ENCODE data around the gene TYW5. TPM values are rescaled to one million over a fixed set of nuclear protein-coding genes. Genes with fewer than 3 reads are reported as not detected.

Gene TYW5
- total and polyA plus RNA-seq, 2 of the 13 experiments (the other 11 are each of a cell fraction or from before 2014, with no cell fraction given) = 8.3 to 14.6 TPM

- Histone ChIP-seq H2AFZ (ENCODE audit: low read length) (no peak overlapping the region), H3K9ac (ENCODE audit: insufficient read depth, low read depth, low read length) (no peak overlapping the region), H3K9me3 (ENCODE audit: low read length) (no peaks in the 10 kb centered on the region), H3K4me1 (ENCODE audit: insufficient read depth, low read length) (peaks cover 10% of the 10 kb centered on the region), H3K79me2 (ENCODE audit: insufficient read depth, low read length) (no peaks in the 10 kb centered on the region), H3K4me2 (ENCODE audit: low read depth, low read length) (no peak overlapping the region), H3K36me3 (replicated peaks in 1 of 2; ENCODE audit: control insufficient read depth in 1 of 2, insufficient read depth in 2 of 2, low read length in 2 of 2) (no peaks in the 10 kb centered on the region), H4K20me1 (ENCODE audit: insufficient read depth, low read length) (no peaks in the 10 kb centered on the region), H3K27me3 (ENCODE audit: control insufficient read depth in 1 of 2, insufficient read depth in 2 of 2, low read length in 2 of 2) (no peaks in the 10 kb centered on the region), H3K4me3 (replicated peaks in 1 of 3; ENCODE audit: insufficient read depth in 1 of 3, low read depth in 2 of 3, low read length in 3 of 3) (no peak overlapping the region), H3K27ac (ENCODE audit: extremely low read length, insufficient read depth, low read length) (no peak overlapping the region)
- ChIA-PET POLR2A (no interaction called here), CTCF (ENCODE audit: low intra/inter-chr PET ratio, low total read pairs) (no interaction called here)
- in situ Hi-C loops (cut with HindIII; ENCODE audit: extremely low pct_ligation_motif_present, low pct_unique_long_range_greater_than_20kb) = loop anchor here (10.0 to 25.0 kb wide), 3 partner anchors 513 to 840 kb away; partner anchors contain the start of gene BZW1
- FAIRE-seq = no peak
- intact Hi-C loops (cut with micrococcal nuclease; ENCODE audit: unreplicated experiment) = loop anchor here (2.0 to 10.0 kb wide), 3 partner anchors 539 to 763 kb away; partner anchors contain the start of gene KCTD18
- no peak for DNase-seq (ENCODE audit: low spot score)
- ATAC-seq = no peak
- no peak for TF ChIP-seq ZNF687 (CRISPR knock-in tag; IDR thresholded peaks at IDR 0.05)
- BruUV-seq (replicated peaks) = no TSS peak
- 89% methylated on average over 6 of the region's 6 CpGs for WGBS (ENCODE audit: low lambda C conversion rate)
These were observed 16.9 kb upstream of the TYW5 start for GRCh38 chr2:199972088-199972626.

- in situ Hi-C loops (cut with HindIII; ENCODE audit: extremely low pct_ligation_motif_present, low pct_unique_long_range_greater_than_20kb) (loop anchor here (25.0 kb wide), 1 partner anchor 844 kb away; the partner anchor contains the start of gene BZW1), intact Hi-C loops (cut with micrococcal nuclease; ENCODE audit: unreplicated experiment) (no loop called here)
- H3K4me1 ChIP-seq (ENCODE audit: insufficient read depth, low read length) = peaks cover 7% of the 10 kb centered on the region; the same call in 1 of the 2 replicates
- no peak overlapping the region for H3K4me3 ChIP-seq (replicated peaks in 1 of 3; ENCODE audit: insufficient read depth in 1 of 3, low read depth in 2 of 3, low read length in 3 of 3)
- peaks cover 4 to 21% of the 10 kb centered on the region in 2 experiments; a peak in 4 of 5 replicates for H3K36me3 ChIP-seq (replicated peaks in 1 of 2; ENCODE audit: control insufficient read depth in 1 of 2, insufficient read depth in 2 of 2, low read length in 2 of 2)
- no peak overlapping the region for H2AFZ ChIP-seq (ENCODE audit: low read length)
- ATAC-seq (no peak), FAIRE-seq (no peak), DNase-seq (ENCODE audit: low spot score) (no peak)
- CTCF ChIA-PET (ENCODE audit: low intra/inter-chr PET ratio, low total read pairs) = no interaction called here
- no peaks in the 10 kb centered on the region for H3K27me3 ChIP-seq (ENCODE audit: control insufficient read depth in 1 of 2, insufficient read depth in 2 of 2, low read length in 2 of 2)
- 94% methylated on average over 1 of the region's 1 CpG for WGBS (ENCODE audit: low lambda C conversion rate)
- H3K9ac ChIP-seq (ENCODE audit: insufficient read depth, low read depth, low read length) = no peak overlapping the region
- H3K9me3 ChIP-seq (ENCODE audit: low read length) = no peaks in the 10 kb centered on the region
- H3K4me2 ChIP-seq (ENCODE audit: low read depth, low read length) = no peak overlapping the region
- POLR2A ChIA-PET = no interaction called here
- BruUV-seq (replicated peaks) = no TSS peak
- TF ChIP-seq NFE2L2 (IDR thresholded peaks at IDR 0.05; ENCODE audit: low read length) = peak; percentile 40; the same call in 1 of the 2 replicates
- TF ChIP-seq, protein P1, sequence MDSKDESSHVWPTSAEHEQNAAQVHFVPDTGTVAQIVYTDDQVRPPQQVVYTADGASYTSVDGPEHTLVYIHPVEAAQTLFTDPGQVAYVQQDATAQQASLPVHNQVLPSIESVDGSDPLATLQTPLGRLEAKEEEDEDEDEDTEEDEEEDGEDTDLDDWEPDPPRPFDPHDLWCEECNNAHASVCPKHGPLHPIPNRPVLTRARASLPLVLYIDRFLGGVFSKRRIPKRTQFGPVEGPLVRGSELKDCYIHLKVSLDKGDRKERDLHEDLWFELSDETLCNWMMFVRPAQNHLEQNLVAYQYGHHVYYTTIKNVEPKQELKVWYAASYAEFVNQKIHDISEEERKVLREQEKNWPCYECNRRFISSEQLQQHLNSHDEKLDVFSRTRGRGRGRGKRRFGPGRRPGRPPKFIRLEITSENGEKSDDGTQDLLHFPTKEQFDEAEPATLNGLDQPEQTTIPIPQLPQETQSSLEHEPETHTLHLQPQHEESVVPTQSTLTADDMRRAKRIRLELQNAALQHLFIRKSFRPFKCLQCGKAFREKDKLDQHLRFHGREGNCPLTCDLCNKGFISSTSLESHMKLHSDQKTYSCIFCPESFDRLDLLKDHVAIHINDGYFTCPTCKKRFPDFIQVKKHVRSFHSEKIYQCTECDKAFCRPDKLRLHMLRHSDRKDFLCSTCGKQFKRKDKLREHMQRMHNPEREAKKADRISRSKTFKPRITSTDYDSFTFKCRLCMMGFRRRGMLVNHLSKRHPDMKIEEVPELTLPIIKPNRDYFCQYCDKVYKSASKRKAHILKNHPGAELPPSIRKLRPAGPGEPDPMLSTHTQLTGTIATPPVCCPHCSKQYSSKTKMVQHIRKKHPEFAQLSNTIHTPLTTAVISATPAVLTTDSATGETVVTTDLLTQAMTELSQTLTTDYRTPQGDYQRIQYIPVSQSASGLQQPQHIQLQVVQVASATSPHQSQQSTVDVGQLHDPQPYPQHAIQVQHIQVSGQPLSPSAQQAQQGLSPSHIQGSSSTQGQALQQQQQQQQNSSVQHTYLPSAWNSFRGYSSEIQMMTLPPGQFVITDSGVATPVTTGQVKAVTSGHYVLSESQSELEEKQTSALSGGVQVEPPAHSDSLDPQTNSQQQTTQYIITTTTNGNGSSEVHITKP (CRISPR knock-in tag; IDR thresholded peaks at IDR 0.05; ENCODE audit: low read depth) = no peak
- 0 out of 2 replicates have a peak, but pooled peaks cover 2% of the 10 kb centered on the region for H4K20me1 ChIP-seq (ENCODE audit: insufficient read depth, low read length)
- no peak overlapping the region for H3K27ac ChIP-seq (ENCODE audit: extremely low read length, insufficient read depth, low read length)
- no peaks in the 10 kb centered on the region for H3K79me2 ChIP-seq (ENCODE audit: insufficient read depth, low read length)
These were observed 12.8 kb upstream of the TYW5 start for GRCh38 chr2:199968126-199968525.
